ENCODE measurements around the gene UBE3D.
"Not testable (repeated sequence)": the region's sequence is repeated elsewhere in the genome, so short reads cannot be mapped to it uniquely, and the experiment has no call there.

UBE3D gene

DNA sequence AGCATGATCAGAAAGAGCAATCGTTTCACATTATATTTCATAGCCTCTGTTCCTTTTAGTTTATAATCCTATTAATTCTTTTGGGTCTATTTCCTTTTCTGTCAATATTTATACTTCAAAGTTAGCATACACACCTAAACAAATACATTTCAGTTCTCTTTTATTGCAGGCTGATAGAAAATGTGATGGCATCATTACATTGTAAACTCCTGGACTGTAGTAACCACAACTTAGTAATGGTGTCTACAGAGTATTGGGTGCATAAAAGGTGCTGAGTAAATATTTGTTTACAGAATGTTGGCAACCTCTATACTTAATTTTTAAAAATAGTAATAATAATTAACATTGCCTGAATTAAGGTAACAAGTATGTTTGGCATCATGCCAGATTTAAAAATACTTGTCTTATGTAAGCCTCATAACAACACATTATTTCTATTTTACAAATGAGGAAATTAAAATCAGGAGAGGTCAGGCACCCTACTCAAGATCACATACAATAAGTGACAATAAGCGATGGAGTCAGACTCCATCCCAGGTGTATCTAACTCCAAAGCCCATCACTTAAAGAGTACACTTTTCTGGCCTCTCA is 195.0 kb downstream of the UBE3D start:
- Histone ChIP-seq H3K27ac (ENCODE audit: low read depth, low read length) (no peak overlapping the region), H3K36me3 (ENCODE audit: insufficient read depth, low read length) (no peaks in the 10 kb centered on the region), H3K4me3 (ENCODE audit: low read length) (no peak overlapping the region), H3K9me3 (ENCODE audit: insufficient read depth, low read depth, low read length) (no peaks in the 10 kb centered on the region), H3K27me3 (ENCODE audit: insufficient read depth, low read length) (no peaks in the 10 kb centered on the region), H3K9ac (ENCODE audit: low read depth, low read length) (no peak overlapping the region), H3K4me1 (ENCODE audit: insufficient read depth, low read length) (peaks cover 1% of the 10 kb centered on the region; the same call in 1 of the 2 replicates)
- 98% methylated on average over 1 of the region's 2 CpGs for WGBS

DNA sequence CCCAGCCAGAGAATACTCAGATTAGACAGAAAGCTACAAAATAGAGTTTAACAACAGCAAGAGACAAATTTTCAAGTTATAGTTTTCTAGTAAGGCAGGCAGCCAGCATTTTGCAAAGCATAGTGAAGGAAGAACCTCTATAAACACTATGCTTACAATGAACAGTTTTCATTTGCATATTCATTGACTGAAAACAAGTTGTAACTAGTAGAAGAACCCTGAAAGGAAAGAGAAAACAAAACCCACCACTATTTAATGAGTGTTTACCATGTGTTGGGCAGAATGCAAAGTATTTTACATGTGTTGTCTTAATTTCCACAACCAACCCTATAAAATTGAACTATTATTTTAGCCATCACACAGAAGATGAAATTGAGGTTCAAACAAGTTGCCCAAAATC is 196.1 kb downstream of the UBE3D start:
- Histone ChIP-seq H3K9ac (ENCODE audit: low read depth, low read length) (no peak overlapping the region), H3K27ac (ENCODE audit: low read depth, low read length) (no peak overlapping the region), H3K36me3 (ENCODE audit: insufficient read depth, low read length) (no peaks in the 10 kb centered on the region), H3K4me3 (ENCODE audit: low read length) (no peak overlapping the region), H3K4me1 (ENCODE audit: insufficient read depth, low read length) (no peaks in the 10 kb centered on the region), H3K9me3 (ENCODE audit: insufficient read depth, low read depth, low read length) (no peaks in the 10 kb centered on the region), H3K27me3 (ENCODE audit: insufficient read depth, low read length) (no peaks in the 10 kb centered on the region)

DNA sequence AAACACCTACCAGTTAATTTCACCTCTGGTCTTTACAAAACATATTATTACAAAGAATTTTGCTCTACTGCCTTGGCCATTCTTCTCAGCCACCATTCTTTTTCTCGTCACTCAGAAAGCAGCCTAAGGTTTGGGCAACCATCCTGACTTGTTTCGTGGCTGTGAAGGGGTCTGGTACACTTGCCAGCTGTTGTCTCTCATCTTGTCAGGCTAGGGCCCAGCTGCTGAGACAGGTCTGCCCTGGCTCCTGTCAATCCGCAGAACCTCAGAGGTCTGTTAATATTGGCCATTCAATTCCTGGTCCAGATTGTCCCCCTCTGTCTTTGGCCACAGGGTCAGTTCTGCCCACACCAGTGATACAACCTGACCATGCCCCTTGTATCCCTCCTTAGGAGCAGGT is 197.7 kb downstream of the UBE3D start:
- Histone ChIP-seq H3K27ac (ENCODE audit: low read depth, low read length) (no peak overlapping the region), H3K4me1 (ENCODE audit: insufficient read depth, low read length) (no peaks in the 10 kb centered on the region), H3K9ac (ENCODE audit: low read depth, low read length) (no peak overlapping the region), H3K4me3 (ENCODE audit: low read length) (no peak overlapping the region), H3K9me3 (ENCODE audit: insufficient read depth, low read depth, low read length) (0 out of 2 replicates have a peak, but pooled peaks cover 6% of the 10 kb centered on the region), H3K36me3 (ENCODE audit: insufficient read depth, low read length) (no peaks in the 10 kb centered on the region), H3K27me3 (ENCODE audit: insufficient read depth, low read length) (no peaks in the 10 kb centered on the region)
- WGBS: 94% methylated on average over 3 of the region's 3 CpGs

DNA sequence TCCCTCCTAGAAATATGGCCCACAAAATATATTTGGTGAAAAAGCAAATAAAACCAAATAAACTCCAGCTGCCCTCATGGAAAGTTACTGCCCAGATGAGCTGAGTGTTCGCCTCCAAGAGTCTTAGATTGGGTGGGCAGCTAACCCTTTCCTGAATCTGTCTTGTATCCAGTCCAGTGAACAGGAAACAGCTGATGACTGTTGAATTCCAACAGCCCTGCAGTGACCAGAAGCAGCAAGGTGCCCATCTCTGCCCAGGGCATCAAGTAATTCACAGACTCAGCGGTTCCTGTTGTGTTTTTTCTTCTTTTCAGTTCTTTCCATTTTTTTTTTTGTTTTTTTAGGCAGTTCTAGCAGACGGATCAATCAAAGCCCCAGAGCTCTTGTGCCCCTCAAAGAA is 199.2 kb downstream of the UBE3D start:
- Histone ChIP-seq H3K4me1 (ENCODE audit: insufficient read depth, low read length) (no peaks in the 10 kb centered on the region), H3K36me3 (ENCODE audit: insufficient read depth, low read length) (no peaks in the 10 kb centered on the region), H3K27ac (ENCODE audit: low read depth, low read length) (no peak overlapping the region), H3K27me3 (ENCODE audit: insufficient read depth, low read length) (no peaks in the 10 kb centered on the region), H3K9ac (ENCODE audit: low read depth, low read length) (no peak overlapping the region), H3K9me3 (ENCODE audit: insufficient read depth, low read depth, low read length) (0 out of 2 replicates have a peak, but pooled peaks cover 6% of the 10 kb centered on the region), H3K4me3 (ENCODE audit: low read length) (no peak overlapping the region)
- 95% methylated on average over 3 of the region's 3 CpGs for WGBS

DNA sequence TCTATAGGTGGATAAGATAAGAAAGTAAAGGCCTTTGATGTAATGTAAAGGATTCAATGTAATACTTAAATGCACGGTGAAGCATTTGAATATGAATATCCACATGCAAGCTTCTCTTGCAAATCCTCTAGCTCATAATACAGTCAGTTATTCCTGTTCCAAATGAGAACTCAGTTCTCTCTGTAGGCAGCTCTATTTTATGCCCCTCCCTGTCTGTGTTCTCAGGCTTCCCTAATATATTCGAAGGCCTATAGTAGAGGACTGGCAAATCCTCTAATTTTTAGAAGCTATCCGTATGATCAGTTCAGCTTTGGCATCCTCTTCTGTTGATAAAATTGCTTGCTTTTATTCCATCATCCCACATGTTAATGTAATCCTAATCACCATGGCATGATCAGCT is 200.2 kb downstream of the UBE3D start:
- H3K27ac ChIP-seq (ENCODE audit: low read depth, low read length): no peak overlapping the region
- H3K36me3 ChIP-seq (ENCODE audit: insufficient read depth, low read length): no peaks in the 10 kb centered on the region
- 0 out of 2 replicates have a peak, but pooled peaks cover 6% of the 10 kb centered on the region for H3K9me3 ChIP-seq (ENCODE audit: insufficient read depth, low read depth, low read length)
- H3K4me1 ChIP-seq (ENCODE audit: insufficient read depth, low read length): no peaks in the 10 kb centered on the region
- WGBS: 93% methylated on average over 3 of the region's 3 CpGs
- H3K9ac ChIP-seq (ENCODE audit: low read depth, low read length): no peak overlapping the region
- H3K4me3 ChIP-seq (ENCODE audit: low read length): no peak overlapping the region
- no peaks in the 10 kb centered on the region for H3K27me3 ChIP-seq (ENCODE audit: insufficient read depth, low read length)

DNA sequence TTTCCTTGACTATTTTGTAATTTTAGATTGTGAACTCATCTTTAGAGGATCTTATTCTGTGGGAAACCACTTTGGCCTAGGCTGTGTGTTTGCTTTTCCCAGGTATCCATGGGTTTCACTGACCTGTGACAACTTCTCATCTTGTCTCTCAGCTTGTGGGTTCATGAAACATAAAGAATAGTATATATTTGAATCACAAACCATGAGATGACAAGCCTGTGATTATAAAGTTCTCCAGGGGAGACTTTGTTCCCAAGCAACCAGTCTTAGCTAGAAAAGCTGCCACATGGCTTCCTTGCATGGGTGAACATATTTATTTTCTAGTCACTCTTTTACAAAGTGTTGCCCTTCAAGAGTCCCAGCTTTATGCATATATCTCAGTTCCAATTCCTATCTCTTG is 201.9 kb downstream of the UBE3D start:
- Histone ChIP-seq H3K27me3 (ENCODE audit: insufficient read depth, low read length) (no peaks in the 10 kb centered on the region), H3K4me1 (ENCODE audit: insufficient read depth, low read length) (no peaks in the 10 kb centered on the region), H3K9ac (ENCODE audit: low read depth, low read length) (no peak overlapping the region), H3K9me3 (ENCODE audit: insufficient read depth, low read depth, low read length) (0 out of 2 replicates have a peak, but pooled peaks cover 6% of the 10 kb centered on the region), H3K36me3 (ENCODE audit: insufficient read depth, low read length) (no peaks in the 10 kb centered on the region), H3K27ac (ENCODE audit: low read depth, low read length) (no peak overlapping the region), H3K4me3 (ENCODE audit: low read length) (no peak overlapping the region)

DNA sequence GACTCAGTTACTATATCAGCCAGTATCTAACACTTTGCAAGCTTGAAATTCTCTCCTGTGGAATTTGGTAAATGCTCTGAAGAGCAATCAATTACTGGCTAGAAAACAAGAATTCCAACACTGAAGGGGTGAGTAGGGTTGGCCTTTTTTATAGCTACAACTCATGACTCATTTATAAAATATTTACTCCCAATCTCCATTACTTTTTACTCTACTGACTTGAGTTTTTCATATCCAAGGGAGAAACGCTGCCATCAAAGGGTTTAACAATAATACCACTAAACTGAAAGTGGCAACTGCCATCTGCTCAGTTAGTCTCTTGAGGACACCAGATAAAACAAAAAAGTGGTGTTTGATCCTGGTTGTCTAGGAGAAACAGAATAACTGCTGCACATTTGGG is 203.1 kb downstream of the UBE3D start:
- Histone ChIP-seq H3K27me3 (ENCODE audit: insufficient read depth, low read length) (no peaks in the 10 kb centered on the region), H3K9me3 (ENCODE audit: insufficient read depth, low read depth, low read length) (0 out of 2 replicates have a peak, but pooled peaks cover 6% of the 10 kb centered on the region), H3K36me3 (ENCODE audit: insufficient read depth, low read length) (no peaks in the 10 kb centered on the region), H3K4me1 (ENCODE audit: insufficient read depth, low read length) (no peaks in the 10 kb centered on the region), H3K4me3 (ENCODE audit: low read length) (no peak overlapping the region), H3K27ac (ENCODE audit: low read depth, low read length) (no peak overlapping the region), H3K9ac (ENCODE audit: low read depth, low read length) (no peak overlapping the region)
- WGBS: 76% methylated on average over 1 of the region's 1 CpG

DNA sequence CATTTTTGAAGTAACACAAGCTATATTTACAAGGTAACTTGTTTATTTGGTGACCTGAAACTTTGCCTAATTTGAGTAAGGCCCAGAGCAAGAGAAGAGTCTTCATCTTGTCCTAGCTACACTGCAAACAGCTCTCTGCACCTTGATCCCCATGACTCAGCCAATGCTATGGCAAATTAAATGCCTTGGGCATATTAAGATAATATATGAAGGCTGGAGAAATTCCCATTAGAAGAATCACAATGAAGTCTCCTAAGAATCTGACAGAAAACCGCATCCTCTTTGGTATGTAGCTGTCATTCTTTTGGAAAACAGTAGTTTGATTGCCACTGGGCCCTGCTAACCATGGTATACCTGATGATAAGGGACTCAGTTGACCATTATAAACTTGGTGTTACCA is 204.5 kb downstream of the UBE3D start:
- 92% methylated on average over 1 of the region's 1 CpG for WGBS
- Histone ChIP-seq H3K4me3 (ENCODE audit: low read length) (no peak overlapping the region), H3K4me1 (ENCODE audit: insufficient read depth, low read length) (no peaks in the 10 kb centered on the region), H3K9ac (ENCODE audit: low read depth, low read length) (no peak overlapping the region), H3K36me3 (ENCODE audit: insufficient read depth, low read length) (no peaks in the 10 kb centered on the region), H3K27me3 (ENCODE audit: insufficient read depth, low read length) (no peaks in the 10 kb centered on the region), H3K9me3 (ENCODE audit: insufficient read depth, low read depth, low read length) (0 out of 2 replicates have a peak, but pooled peaks cover 6% of the 10 kb centered on the region), H3K27ac (ENCODE audit: low read depth, low read length) (no peak overlapping the region)

DNA sequence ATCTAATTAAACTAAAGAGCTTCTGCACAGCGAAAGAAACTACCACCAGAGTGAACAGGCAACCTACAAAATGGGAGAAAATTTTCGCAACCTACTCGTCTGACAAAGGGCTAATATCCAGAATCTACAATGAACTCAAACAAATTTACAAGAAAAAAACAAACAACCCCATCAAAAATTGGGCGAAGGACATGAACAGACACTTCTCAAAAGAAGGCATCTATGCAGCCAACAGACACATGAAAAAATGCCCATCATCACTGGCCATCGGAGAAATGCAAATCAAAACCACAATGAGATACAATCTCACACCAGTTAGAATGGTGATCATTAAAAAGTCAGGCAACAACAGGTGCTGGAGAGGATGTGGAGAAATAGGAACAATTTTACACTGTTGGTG is 209.6 kb downstream of the UBE3D start:
- 90% methylated on average over 3 of the region's 5 CpGs for WGBS

DNA sequence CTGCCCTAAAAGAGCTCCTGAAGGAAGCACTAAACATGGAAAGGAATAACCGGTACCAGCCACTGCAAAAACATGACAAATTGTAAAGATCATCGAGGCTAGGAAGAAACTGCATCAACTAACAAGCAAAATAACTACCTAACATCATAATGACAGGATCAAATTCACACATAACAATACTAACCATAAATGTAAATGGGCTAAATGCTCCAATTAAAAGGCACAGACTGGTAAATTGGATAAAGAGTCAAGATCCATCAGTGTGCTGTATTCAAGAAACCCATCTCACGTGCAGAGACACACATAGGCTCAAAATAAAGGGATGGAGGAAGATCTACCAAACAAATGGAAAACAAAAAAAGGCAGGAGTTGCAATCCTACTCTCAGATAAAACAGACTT is 212.7 kb downstream of the UBE3D start:
- H3K27me3 ChIP-seq (ENCODE audit: insufficient read depth, low read length); H3K27ac ChIP-seq (ENCODE audit: low read depth, low read length); H3K4me1 ChIP-seq (ENCODE audit: insufficient read depth, low read length); H3K9ac ChIP-seq (ENCODE audit: low read depth, low read length); H3K4me3 ChIP-seq (ENCODE audit: low read length); H3K9me3 ChIP-seq (ENCODE audit: insufficient read depth, low read depth, low read length); H3K36me3 ChIP-seq (ENCODE audit: insufficient read depth, low read length): not testable (repeated sequence)
- WGBS: 91% methylated on average over 2 of the region's 3 CpGs

More for the DNA sequence above, 209.6 kb downstream of the UBE3D start:
- H3K9ac ChIP-seq (ENCODE audit: low read depth, low read length); H3K27me3 ChIP-seq (ENCODE audit: insufficient read depth, low read length); H3K4me1 ChIP-seq (ENCODE audit: insufficient read depth, low read length); H3K9me3 ChIP-seq (ENCODE audit: insufficient read depth, low read depth, low read length); H3K36me3 ChIP-seq (ENCODE audit: insufficient read depth, low read length); H3K4me3 ChIP-seq (ENCODE audit: low read length); H3K27ac ChIP-seq (ENCODE audit: low read depth, low read length): not testable (repeated sequence)

DNA sequence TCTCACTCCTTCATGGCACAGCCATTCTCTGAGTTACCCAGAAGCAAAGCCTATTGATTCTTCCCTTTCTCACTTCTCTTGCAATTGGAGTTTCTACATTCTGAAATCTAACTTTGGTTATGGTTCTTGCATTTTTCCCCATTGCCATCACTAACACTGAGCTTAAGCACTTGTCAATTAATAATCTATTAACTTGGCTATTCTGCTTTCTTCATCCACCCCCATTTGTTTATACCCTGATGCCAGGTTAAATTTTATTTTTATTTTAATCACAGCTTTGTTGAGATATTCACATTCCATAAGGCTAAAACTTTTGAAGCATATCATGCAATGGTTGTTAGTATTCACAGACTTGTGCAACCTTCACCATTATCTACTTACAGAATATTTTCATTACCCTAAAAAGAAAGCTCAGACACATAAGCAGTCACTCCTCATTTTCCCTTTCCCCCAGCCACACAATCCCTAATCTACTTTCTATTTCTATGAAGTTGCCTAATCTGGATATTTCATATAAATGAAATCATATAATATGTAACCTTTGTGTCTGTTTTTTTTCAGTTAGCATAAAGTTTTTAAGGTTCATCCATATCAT is 222.3 kb downstream of the UBE3D start:
- no peaks in the 10 kb centered on the region for H3K9me3 ChIP-seq (ENCODE audit: insufficient read depth, low read depth, low read length)
- no peaks in the 10 kb centered on the region for H3K4me1 ChIP-seq (ENCODE audit: insufficient read depth, low read length)
- no peak overlapping the region for H3K4me3 ChIP-seq (ENCODE audit: low read length)
- no peak overlapping the region for H3K27ac ChIP-seq (ENCODE audit: low read depth, low read length)
- no peak overlapping the region for H3K9ac ChIP-seq (ENCODE audit: low read depth, low read length)
- H3K36me3 ChIP-seq (ENCODE audit: insufficient read depth, low read length): no peaks in the 10 kb centered on the region
- no peaks in the 10 kb centered on the region for H3K27me3 ChIP-seq (ENCODE audit: insufficient read depth, low read length)

DNA sequence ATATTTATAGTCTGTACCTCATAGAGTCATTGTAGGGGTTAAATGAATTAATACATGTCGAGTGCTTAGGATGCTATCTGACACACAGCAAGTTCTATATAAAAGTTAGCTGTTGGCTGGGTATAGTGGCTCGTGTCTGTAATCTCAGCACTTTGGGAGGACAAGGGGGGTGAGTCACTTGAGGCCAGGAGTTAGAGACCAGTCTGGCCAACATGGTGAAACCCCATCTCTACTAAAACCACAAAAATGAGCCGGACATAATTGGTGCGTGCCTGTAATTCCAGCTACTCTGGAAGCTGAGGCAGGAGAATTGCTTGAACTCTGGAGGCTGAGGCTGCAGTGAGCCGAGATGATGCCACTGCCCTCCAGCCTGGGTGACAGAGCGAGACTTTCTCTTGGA is 222.9 kb downstream of the UBE3D start:
- Histone ChIP-seq H3K27ac (ENCODE audit: low read depth, low read length) (no peak overlapping the region), H3K4me1 (ENCODE audit: insufficient read depth, low read length) (no peaks in the 10 kb centered on the region), H3K9me3 (ENCODE audit: insufficient read depth, low read depth, low read length) (no peaks in the 10 kb centered on the region), H3K27me3 (ENCODE audit: insufficient read depth, low read length) (no peaks in the 10 kb centered on the region), H3K36me3 (ENCODE audit: insufficient read depth, low read length) (no peaks in the 10 kb centered on the region), H3K4me3 (ENCODE audit: low read length) (no peak overlapping the region), H3K9ac (ENCODE audit: low read depth, low read length) (no peak overlapping the region)
- 93% methylated on average over 6 of the region's 6 CpGs for WGBS

All from HUES64 (cell line).